Spleen (tissue), 7 donors: Measurements from ENCODE around the gene TMEM131.

Source experiments
- POLR2A ChIP-seq, 3 donors: fragments of 450-650 bp; IDR thresholded peaks; one replicate each; pipeline ENCODE4 v1.5.1; 2017; ENCODE audit warnings: antibody characterized with exemption in 3 of 3, mild to moderate bottlenecking in 1 of 3
- TF ChIP-seq, protein P1 (sequence below), 11 experiments: fragments of 200-600 bp in 7 of 11; fragments of 450-650 bp in 4 of 11; sonication (generic) in 4 of 11; IDR thresholded peaks in 8 of 11; conservative IDR thresholded peaks in 3 of 11; 1 replicate in 7 of 11; 2 replicates in 4 of 11; pipeline versions ENCODE4 v1.4.0 to v1.8.0; 2016 to 2021; ENCODE audit warnings: antibody characterized with exemption in 11 of 11, inconsistent platforms in 4 of 11, mild to moderate bottlenecking in 1 of 11
- donor health status: DM: no; HTN: no; CAD: no; lungs with moderate emphysema.
- donor health status: DM: no; HTN: no; CAD: no.
- donor health status: DM: no; HTN: no; CAD: no.

- TF ChIP-seq, protein P1, sequence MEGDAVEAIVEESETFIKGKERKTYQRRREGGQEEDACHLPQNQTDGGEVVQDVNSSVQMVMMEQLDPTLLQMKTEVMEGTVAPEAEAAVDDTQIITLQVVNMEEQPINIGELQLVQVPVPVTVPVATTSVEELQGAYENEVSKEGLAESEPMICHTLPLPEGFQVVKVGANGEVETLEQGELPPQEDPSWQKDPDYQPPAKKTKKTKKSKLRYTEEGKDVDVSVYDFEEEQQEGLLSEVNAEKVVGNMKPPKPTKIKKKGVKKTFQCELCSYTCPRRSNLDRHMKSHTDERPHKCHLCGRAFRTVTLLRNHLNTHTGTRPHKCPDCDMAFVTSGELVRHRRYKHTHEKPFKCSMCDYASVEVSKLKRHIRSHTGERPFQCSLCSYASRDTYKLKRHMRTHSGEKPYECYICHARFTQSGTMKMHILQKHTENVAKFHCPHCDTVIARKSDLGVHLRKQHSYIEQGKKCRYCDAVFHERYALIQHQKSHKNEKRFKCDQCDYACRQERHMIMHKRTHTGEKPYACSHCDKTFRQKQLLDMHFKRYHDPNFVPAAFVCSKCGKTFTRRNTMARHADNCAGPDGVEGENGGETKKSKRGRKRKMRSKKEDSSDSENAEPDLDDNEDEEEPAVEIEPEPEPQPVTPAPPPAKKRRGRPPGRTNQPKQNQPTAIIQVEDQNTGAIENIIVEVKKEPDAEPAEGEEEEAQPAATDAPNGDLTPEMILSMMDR (IDR thresholded peaks at IDR 0.05 in 8 of 11, conservative IDR thresholded peaks at IDR 0.05 in 3 of 11): no peak
- TF ChIP-seq POLR2A (IDR thresholded peaks at IDR 0.05): no peak
Measured at GRCh38 chr2:97999536-97999935, 3.8 kb upstream of the TMEM131 start.
